Measurements from ENCODE around the gene BMP2K.

DNA sequence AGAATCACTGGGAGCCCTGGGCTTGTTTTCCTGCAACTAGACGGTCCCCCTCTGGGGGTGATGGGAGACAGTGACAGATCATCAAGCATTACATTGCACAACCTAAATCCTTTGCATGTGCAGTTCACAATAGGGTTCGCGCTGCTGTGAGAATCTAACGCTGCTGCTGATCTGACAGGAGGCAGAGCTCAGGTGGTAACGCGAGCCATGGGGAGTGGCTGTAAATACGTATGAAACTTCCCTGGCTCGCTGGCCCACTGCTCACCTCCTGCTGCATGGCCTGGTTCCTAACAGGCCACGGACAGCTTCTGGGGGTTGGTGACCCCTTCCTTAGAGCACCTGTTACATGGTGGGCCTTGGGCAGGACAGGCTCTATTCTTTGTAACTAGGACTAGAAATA is 152.7 kb downstream of the BMP2K start:
- TF ChIP-seq, protein P1, sequence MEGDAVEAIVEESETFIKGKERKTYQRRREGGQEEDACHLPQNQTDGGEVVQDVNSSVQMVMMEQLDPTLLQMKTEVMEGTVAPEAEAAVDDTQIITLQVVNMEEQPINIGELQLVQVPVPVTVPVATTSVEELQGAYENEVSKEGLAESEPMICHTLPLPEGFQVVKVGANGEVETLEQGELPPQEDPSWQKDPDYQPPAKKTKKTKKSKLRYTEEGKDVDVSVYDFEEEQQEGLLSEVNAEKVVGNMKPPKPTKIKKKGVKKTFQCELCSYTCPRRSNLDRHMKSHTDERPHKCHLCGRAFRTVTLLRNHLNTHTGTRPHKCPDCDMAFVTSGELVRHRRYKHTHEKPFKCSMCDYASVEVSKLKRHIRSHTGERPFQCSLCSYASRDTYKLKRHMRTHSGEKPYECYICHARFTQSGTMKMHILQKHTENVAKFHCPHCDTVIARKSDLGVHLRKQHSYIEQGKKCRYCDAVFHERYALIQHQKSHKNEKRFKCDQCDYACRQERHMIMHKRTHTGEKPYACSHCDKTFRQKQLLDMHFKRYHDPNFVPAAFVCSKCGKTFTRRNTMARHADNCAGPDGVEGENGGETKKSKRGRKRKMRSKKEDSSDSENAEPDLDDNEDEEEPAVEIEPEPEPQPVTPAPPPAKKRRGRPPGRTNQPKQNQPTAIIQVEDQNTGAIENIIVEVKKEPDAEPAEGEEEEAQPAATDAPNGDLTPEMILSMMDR (conservative IDR thresholded peaks at IDR 0.05 in 1 of 2, IDR thresholded peaks at IDR 0.05 in 1 of 2; ENCODE audit: extremely low read depth in 1 of 2, insufficient read depth in 1 of 2, low read depth in 1 of 2, low read length in 2 of 2): no peak
- no peak for TF ChIP-seq EZH2 (IDR thresholded peaks at IDR 0.05; ENCODE audit: borderline replicate concordance, low read length)
